ENCODE data around the gene MAMDC2.

- no peak for TF ChIP-seq POLR2A (IDR thresholded peaks at IDR 0.05)
- TF ChIP-seq, protein P1, sequence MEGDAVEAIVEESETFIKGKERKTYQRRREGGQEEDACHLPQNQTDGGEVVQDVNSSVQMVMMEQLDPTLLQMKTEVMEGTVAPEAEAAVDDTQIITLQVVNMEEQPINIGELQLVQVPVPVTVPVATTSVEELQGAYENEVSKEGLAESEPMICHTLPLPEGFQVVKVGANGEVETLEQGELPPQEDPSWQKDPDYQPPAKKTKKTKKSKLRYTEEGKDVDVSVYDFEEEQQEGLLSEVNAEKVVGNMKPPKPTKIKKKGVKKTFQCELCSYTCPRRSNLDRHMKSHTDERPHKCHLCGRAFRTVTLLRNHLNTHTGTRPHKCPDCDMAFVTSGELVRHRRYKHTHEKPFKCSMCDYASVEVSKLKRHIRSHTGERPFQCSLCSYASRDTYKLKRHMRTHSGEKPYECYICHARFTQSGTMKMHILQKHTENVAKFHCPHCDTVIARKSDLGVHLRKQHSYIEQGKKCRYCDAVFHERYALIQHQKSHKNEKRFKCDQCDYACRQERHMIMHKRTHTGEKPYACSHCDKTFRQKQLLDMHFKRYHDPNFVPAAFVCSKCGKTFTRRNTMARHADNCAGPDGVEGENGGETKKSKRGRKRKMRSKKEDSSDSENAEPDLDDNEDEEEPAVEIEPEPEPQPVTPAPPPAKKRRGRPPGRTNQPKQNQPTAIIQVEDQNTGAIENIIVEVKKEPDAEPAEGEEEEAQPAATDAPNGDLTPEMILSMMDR (IDR thresholded peaks at IDR 0.05), result no peak
These were observed 49.4 kb downstream of the MAMDC2 start for GRCh38 chr9:70093095-70093494.

Measured in Peyer's patch (tissue), 4 donors.